Measurements from ENCODE around the gene SYPL2. TPM values are rescaled to one million over a fixed set of nuclear protein-coding genes. Genes with fewer than 3 reads are reported as not detected.

The SYPL2 gene
- total and polyA plus RNA-seq, 2 of the 8 experiments (the other 6 are each of a cell fraction or from before 2014, with no cell fraction given) = 1.5 TPM

GRCh38 chr1:109474697-109475096, 8.4 kb downstream of the SYPL2 start:
- CTCF ChIA-PET (ENCODE audit: partially characterized antibody) = interaction anchor here (1.5 to 9.8 kb wide), 3 partner anchors 17 to 58 kb away, joined by 4 to 95 read pairs (median 16); partner anchors contain the start of gene CYB561D1
- DNase-seq (ENCODE audit: low read depth in 1 of 2, low spot score in 2 of 2) = no peak

More at GRCh38 chr1:109474697-109475096, 8.4 kb downstream of the SYPL2 start:
- TF ChIP-seq TEAD4 (IDR thresholded peaks at IDR 0.05; ENCODE audit: low read depth, low read length) = no peak
- TF ChIP-seq SIRT6 (IDR thresholded peaks at IDR 0.05; ENCODE audit: low read length) = no peak
- no peak for TF ChIP-seq EP300 (IDR thresholded peaks at IDR 0.05; ENCODE audit: borderline replicate concordance in 1 of 2, low read depth in 2 of 2, low read length in 2 of 2)
- TF ChIP-seq PHF8 (conservative IDR thresholded peaks at IDR 0.05; ENCODE audit: low read depth, low read length) = no peak
- no peak for TF ChIP-seq TAF1 (IDR thresholded peaks at IDR 0.05; ENCODE audit: low read depth, low read length)
- TF ChIP-seq CBX5 (IDR thresholded peaks at IDR 0.05; ENCODE audit: low read depth, low read length) = no peak
- WGBS, 2 experiments (ENCODE audit: extremely low coverage in 1 of 2, insufficient coverage in 1 of 2, insufficient read length in 1 of 2, insufficient replicate concordance in 2 of 2, low coverage in 1 of 2, low lambda C conversion rate in 2 of 2, missing lambda C conversion rate in 1 of 2) = 78% methylated on average over 1 of the region's 1 CpG; no CpG with 5 or more reads in 1 of the 2 experiments
- Histone ChIP-seq H3K9me3 (ENCODE audit: insufficient read depth in 2 of 2, low read depth in 1 of 2, low read length in 1 of 2) (no peaks in the 10 kb centered on the region), H2AFZ (ENCODE audit: low read length) (no peak overlapping the region), H3K56ac (replicated peaks; ENCODE audit: insufficient read length, low read depth, low read length) (no peak overlapping the region), H4K20me1 (replicated peaks in 1 of 2; ENCODE audit: control insufficient read depth in 1 of 2, insufficient read depth in 2 of 2, low read length in 2 of 2) (peaks cover 0 to 2% of the 10 kb centered on the region in 2 experiments), H2BK20ac (ENCODE audit: low read length) (no peak overlapping the region), H3K36me3 (ENCODE audit: control insufficient read depth in 2 of 4, insufficient read depth in 4 of 4, low read length in 3 of 4) (no peaks in the 10 kb centered on the region), H3K79me2 (ENCODE audit: control insufficient read depth in 1 of 2, insufficient read depth in 2 of 2, low read length in 2 of 2) (no peaks in the 10 kb centered on the region), H2BK15ac (ENCODE audit: low read length) (no peak overlapping the region), H3K9ac (replicated peaks in 1 of 4; ENCODE audit: extremely low read depth in 1 of 4, low read depth in 3 of 4, low read length in 3 of 4) (no peak overlapping the region), H3K4ac (replicated peaks; ENCODE audit: insufficient read length, low read depth, low read length) (no peak overlapping the region), H4K91ac (replicated peaks; ENCODE audit: insufficient read length, low read length) (no peak overlapping the region), H3K14ac (ENCODE audit: insufficient read length) (no peak overlapping the region), H3K4me1 (replicated peaks in 1 of 4; ENCODE audit: control insufficient read depth in 3 of 4, insufficient read depth in 4 of 4, low read length in 3 of 4) (no peaks in the 10 kb centered on the region), H2BK12ac (ENCODE audit: low read depth, low read length) (no peak overlapping the region), H3K18ac (ENCODE audit: extremely low read depth, low read length) (no peak overlapping the region), H4K8ac (ENCODE audit: extremely low read depth, insufficient read depth, low read length) (no peak overlapping the region), H4K5ac (ENCODE audit: insufficient read length, low read depth, low read length) (no peak overlapping the region), H3K27me3 (replicated peaks in 1 of 4; ENCODE audit: control insufficient read depth in 3 of 4, extremely low read depth in 1 of 4, insufficient read depth in 3 of 4, low read length in 3 of 4) (peaks cover 0 to 5% (median under 1%) of the 10 kb centered on the region in 4 experiments; a peak in 3 of 7 replicates), H2BK120ac (replicated peaks; ENCODE audit: low read depth, low read length) (no peak overlapping the region), H2BK5ac (ENCODE audit: low read depth, low read length) (no peak overlapping the region), H3K4me3 (ENCODE audit: extremely low read depth in 1 of 4, insufficient read depth in 2 of 4, low read depth in 3 of 4, low read length in 4 of 4) (no peak overlapping the region), H3K23me2 (ENCODE audit: low read depth, low read length) (no peaks in the 10 kb centered on the region), H3K23ac (ENCODE audit: insufficient read length) (no peak overlapping the region), H3K27ac (ENCODE audit: low read depth, low read length) (no peak overlapping the region), H3K4me2 (ENCODE audit: insufficient read depth in 1 of 2, low read depth in 2 of 2, low read length in 2 of 2) (no peak overlapping the region), H2AK5ac (ENCODE audit: low read depth, low read length) (no peak overlapping the region), H3K79me1 (ENCODE audit: low read depth, low read length) (no peaks in the 10 kb centered on the region)
- POLR2A ChIA-PET (ENCODE audit: partially characterized antibody) = no interaction called here
- no peak for FAIRE-seq
